ENCODE data around the gene FMO3.

The FMO3 gene

GRCh38 chr1:171061425-171062143 lies 29.1 kb upstream of the FMO3 start:
- Histone ChIP-seq H2AK5ac (ENCODE audit: low read length) (no peak overlapping the region), H3K9ac (ENCODE audit: low read length) (no peak overlapping the region), H3K18ac (ENCODE audit: low read length) (no peak overlapping the region), H4K12ac (ENCODE audit: low read depth, low read length) (no peak overlapping the region), H3K27me3 (ENCODE audit: insufficient read depth, low read length) (no peaks in the 10 kb centered on the region), H3K27ac (ENCODE audit: low read depth, low read length) (no peak overlapping the region), H3K79me2 (ENCODE audit: control insufficient read depth, insufficient read depth, low read length, poor library complexity) (no peaks in the 10 kb centered on the region), H2BK120ac (ENCODE audit: insufficient read depth, low read length, poor library complexity) (no peak overlapping the region), H3K4me2 (ENCODE audit: low read length) (no peak overlapping the region), H3K4me1 (ENCODE audit: control insufficient read depth in 1 of 2, insufficient read depth in 2 of 2, low read length in 2 of 2) (no peaks in the 10 kb centered on the region), H4K91ac (ENCODE audit: low read depth, low read length) (no peak overlapping the region), H3K4me3 (ENCODE audit: low read depth, low read length) (no peak overlapping the region), H2AFZ (ENCODE audit: insufficient read depth, low read length, poor library complexity) (no peak overlapping the region), H3K14ac (ENCODE audit: low read length) (no peak overlapping the region), H4K8ac (ENCODE audit: low read depth, low read length) (no peak overlapping the region), H2BK5ac (ENCODE audit: low read depth, low read length, poor library complexity) (no peak overlapping the region), H3K36me3 (ENCODE audit: control insufficient read depth in 1 of 2, insufficient read depth in 2 of 2, low read length in 2 of 2) (no peaks in the 10 kb centered on the region), H3K4ac (ENCODE audit: low read depth, low read length) (no peak overlapping the region), H3K9me3 (ENCODE audit: insufficient read depth, low read depth, low read length) (no peaks in the 10 kb centered on the region), H3K79me1 (ENCODE audit: low read length) (no peaks in the 10 kb centered on the region), H2BK12ac (ENCODE audit: low read length) (no peak overlapping the region), H3K23ac (ENCODE audit: low read length) (no peak overlapping the region)
- no peak for DNase-seq
- no CpG with 5 or more reads among the region's 2 CpGs for WGBS (ENCODE audit: extremely low coverage, insufficient coverage, insufficient read length)

GRCh38 chr1:171062902-171063301 lies 27.8 kb upstream of the FMO3 start:
- Histone ChIP-seq H4K8ac (ENCODE audit: low read depth, low read length) (no peak overlapping the region), H2AFZ (ENCODE audit: insufficient read depth, low read length, poor library complexity) (no peak overlapping the region), H4K91ac (ENCODE audit: low read depth, low read length) (no peak overlapping the region), H3K9ac (ENCODE audit: low read length) (no peak overlapping the region), H3K18ac (ENCODE audit: low read length) (no peak overlapping the region), H3K4me2 (ENCODE audit: low read length) (no peak overlapping the region), H3K4ac (ENCODE audit: low read depth, low read length) (no peak overlapping the region), H3K79me1 (ENCODE audit: low read length) (no peaks in the 10 kb centered on the region), H3K79me2 (ENCODE audit: control insufficient read depth, insufficient read depth, low read length, poor library complexity) (no peaks in the 10 kb centered on the region), H3K23ac (ENCODE audit: low read length) (no peak overlapping the region), H3K9me3 (ENCODE audit: insufficient read depth, low read depth, low read length) (no peaks in the 10 kb centered on the region), H3K27ac (ENCODE audit: low read depth, low read length) (no peak overlapping the region), H4K12ac (ENCODE audit: low read depth, low read length) (no peak overlapping the region), H3K36me3 (ENCODE audit: control insufficient read depth in 1 of 2, insufficient read depth in 2 of 2, low read length in 2 of 2) (no peaks in the 10 kb centered on the region), H2BK12ac (ENCODE audit: low read length) (no peak overlapping the region), H3K4me3 (ENCODE audit: low read depth, low read length) (no peak overlapping the region), H2AK5ac (ENCODE audit: low read length) (no peak overlapping the region), H3K27me3 (ENCODE audit: insufficient read depth, low read length) (no peaks in the 10 kb centered on the region), H2BK120ac (ENCODE audit: insufficient read depth, low read length, poor library complexity) (no peak overlapping the region), H3K4me1 (ENCODE audit: control insufficient read depth in 1 of 2, insufficient read depth in 2 of 2, low read length in 2 of 2) (no peaks in the 10 kb centered on the region), H3K14ac (ENCODE audit: low read length) (no peak overlapping the region), H2BK5ac (ENCODE audit: low read depth, low read length, poor library complexity) (no peak overlapping the region)
- no CpG with 5 or more reads among the region's 4 CpGs for WGBS (ENCODE audit: extremely low coverage, insufficient coverage, insufficient read length)
- DNase-seq: no peak

- no peak overlapping the region for H3K4ac ChIP-seq (ENCODE audit: low read depth, low read length)
- no peak overlapping the region for H4K8ac ChIP-seq (ENCODE audit: low read depth, low read length)
- no peak overlapping the region for H3K18ac ChIP-seq (ENCODE audit: low read length)
- DNase-seq: no peak
- H4K12ac ChIP-seq (ENCODE audit: low read depth, low read length): no peak overlapping the region
- no peak overlapping the region for H2BK12ac ChIP-seq (ENCODE audit: low read length)
- H3K4me2 ChIP-seq (ENCODE audit: low read length): no peak overlapping the region
- H3K9me3 ChIP-seq (ENCODE audit: insufficient read depth, low read depth, low read length): no peaks in the 10 kb centered on the region
- H3K14ac ChIP-seq (ENCODE audit: low read length): no peak overlapping the region
- no peak overlapping the region for H2BK5ac ChIP-seq (ENCODE audit: low read depth, low read length, poor library complexity)
- H3K4me1 ChIP-seq (ENCODE audit: control insufficient read depth in 1 of 2, insufficient read depth in 2 of 2, low read length in 2 of 2): no peaks in the 10 kb centered on the region
- no peak overlapping the region for H3K23ac ChIP-seq (ENCODE audit: low read length)
- no peak overlapping the region for H2AFZ ChIP-seq (ENCODE audit: insufficient read depth, low read length, poor library complexity)
- H3K4me3 ChIP-seq (ENCODE audit: low read depth, low read length): no peak overlapping the region
- WGBS (ENCODE audit: extremely low coverage, insufficient coverage, insufficient read length): no CpG with 5 or more reads among the region's 3 CpGs
- H3K27ac ChIP-seq (ENCODE audit: low read depth, low read length): no peak overlapping the region
- no peaks in the 10 kb centered on the region for H3K36me3 ChIP-seq (ENCODE audit: control insufficient read depth in 1 of 2, insufficient read depth in 2 of 2, low read length in 2 of 2)
- H3K27me3 ChIP-seq (ENCODE audit: insufficient read depth, low read length): no peaks in the 10 kb centered on the region
- no peaks in the 10 kb centered on the region for H3K79me2 ChIP-seq (ENCODE audit: control insufficient read depth, insufficient read depth, low read length, poor library complexity)
- no peak overlapping the region for H2AK5ac ChIP-seq (ENCODE audit: low read length)
- H3K79me1 ChIP-seq (ENCODE audit: low read length): no peaks in the 10 kb centered on the region
- no peak overlapping the region for H3K9ac ChIP-seq (ENCODE audit: low read length)
- H4K91ac ChIP-seq (ENCODE audit: low read depth, low read length): no peak overlapping the region
- H2BK120ac ChIP-seq (ENCODE audit: insufficient read depth, low read length, poor library complexity): no peak overlapping the region
Measured at GRCh38 chr1:171075041-171075440, 15.7 kb upstream of the FMO3 start.

GRCh38 chr1:171081314-171081753 lies 9.4 kb upstream of the FMO3 start:
- Histone ChIP-seq H2BK12ac (ENCODE audit: low read length) (no peak overlapping the region), H3K14ac (ENCODE audit: low read length) (no peak overlapping the region), H3K27ac (ENCODE audit: low read depth, low read length) (no peak overlapping the region), H3K79me1 (ENCODE audit: low read length) (no peaks in the 10 kb centered on the region), H4K91ac (ENCODE audit: low read depth, low read length) (no peak overlapping the region), H3K79me2 (ENCODE audit: control insufficient read depth, insufficient read depth, low read length, poor library complexity) (no peaks in the 10 kb centered on the region), H4K12ac (ENCODE audit: low read depth, low read length) (no peak overlapping the region), H3K9me3 (ENCODE audit: insufficient read depth, low read depth, low read length) (no peaks in the 10 kb centered on the region), H3K27me3 (ENCODE audit: insufficient read depth, low read length) (no peaks in the 10 kb centered on the region), H3K18ac (ENCODE audit: low read length) (no peak overlapping the region), H2BK5ac (ENCODE audit: low read depth, low read length, poor library complexity) (no peak overlapping the region), H3K4me3 (ENCODE audit: low read depth, low read length) (no peak overlapping the region), H3K4ac (ENCODE audit: low read depth, low read length) (no peak overlapping the region), H3K23ac (ENCODE audit: low read length) (no peak overlapping the region), H2BK120ac (ENCODE audit: insufficient read depth, low read length, poor library complexity) (no peak overlapping the region), H4K8ac (ENCODE audit: low read depth, low read length) (no peak overlapping the region), H3K9ac (ENCODE audit: low read length) (no peak overlapping the region), H3K4me1 (ENCODE audit: control insufficient read depth in 1 of 2, insufficient read depth in 2 of 2, low read length in 2 of 2) (no peaks in the 10 kb centered on the region), H3K36me3 (ENCODE audit: control insufficient read depth in 1 of 2, insufficient read depth in 2 of 2, low read length in 2 of 2) (no peaks in the 10 kb centered on the region), H3K4me2 (ENCODE audit: low read length) (no peak overlapping the region), H2AFZ (ENCODE audit: insufficient read depth, low read length, poor library complexity) (no peak overlapping the region), H2AK5ac (ENCODE audit: low read length) (no peak overlapping the region)
- peak in 1 of 2 donors; percentile 49 for DNase-seq
